Activated CD8-positive, alpha-beta memory T cell treated with anti-CD3 and anti-CD28 coated beads, Interleukin-2, amount 10 ng/mL, durations not matched to agents 7 days and 5 days (primary cell): ENCODE results near the gene LRSAM1. TPM values are rescaled to one million over a fixed set of nuclear protein-coding genes. Genes with fewer than 3 reads are reported as not detected.

ENCODE experiments used
- ATAC-seq: fragments of 150-1000 bp; cut with Tn5 transposase; one replicate; pipeline ENCODE4 v1.10.0; 2021; ENCODE audit warnings: moderate library complexity
- CTCF ChIA-PET: fragments of 350-600 bp; sonication (Branson Sonifier 250); formaldehyde crosslinking; loops from one replicate; lab custom pipeline; 2021; ENCODE audit warnings: antibody characterized with exemption; lab: Charles Lee
- DNase-seq: peaks from one replicate; pipeline ENCODE4 v3.0.0-alpha.2; 2020
- H3K27ac Mint-ChIP-seq: one replicate; pipeline ENCODE4 v1.8.0; 2021; ENCODE audit warnings: mild to moderate bottlenecking, mixed read lengths
- H3K27me3 Mint-ChIP-seq: one replicate; pipeline ENCODE4 v1.8.0; 2021; ENCODE audit warnings: mixed read lengths
- H3K36me3 Mint-ChIP-seq: one replicate; pipeline ENCODE4 v1.8.0; 2021; ENCODE audit warnings: mild to moderate bottlenecking, mixed read lengths
- H3K4me1 Mint-ChIP-seq: one replicate; pipeline ENCODE4 v1.8.0; 2021; ENCODE audit warnings: mixed read lengths
- H3K4me3 Mint-ChIP-seq: one replicate; pipeline ENCODE4 v1.8.0; 2021; ENCODE audit warnings: mild to moderate bottlenecking, moderate library complexity, mixed read lengths
- H3K9me3 Mint-ChIP-seq: one replicate; pipeline ENCODE4 v1.8.0; 2022; ENCODE audit warnings: low read depth, mixed read lengths
- total RNA-seq, 2 experiments: library from RNA; stranded (reverse); gene quantifications; one replicate each; pipeline ENCODE4 v1.2.3, GENCODE V29; 2021

LRSAM1 gene
- total RNA-seq, 2 experiments from 2014 or later: 25.5 to 27.7 TPM

GRCh38 chr9:127506814-127507750 lies 55.8 kb downstream of the LRSAM1 start:
- Mint-ChIP-seq H3K4me1 (peaks cover 6% of the 10 kb centered on the region), H3K4me3 (no peak overlapping the region), H3K9me3 (no peaks in the 10 kb centered on the region), H3K27ac (peak overlapping the region; percentile 19), H3K36me3 (peaks cover 3% of the 10 kb centered on the region), H3K27me3 (no peaks in the 10 kb centered on the region)
- ATAC-seq (no peak), DNase-seq (no peak)
- CTCF ChIA-PET: interaction anchor here (3.0 kb wide), 1 partner anchor 78 kb away, joined by 13 read pairs; no protein-coding TSS in a partner anchor

DNA sequence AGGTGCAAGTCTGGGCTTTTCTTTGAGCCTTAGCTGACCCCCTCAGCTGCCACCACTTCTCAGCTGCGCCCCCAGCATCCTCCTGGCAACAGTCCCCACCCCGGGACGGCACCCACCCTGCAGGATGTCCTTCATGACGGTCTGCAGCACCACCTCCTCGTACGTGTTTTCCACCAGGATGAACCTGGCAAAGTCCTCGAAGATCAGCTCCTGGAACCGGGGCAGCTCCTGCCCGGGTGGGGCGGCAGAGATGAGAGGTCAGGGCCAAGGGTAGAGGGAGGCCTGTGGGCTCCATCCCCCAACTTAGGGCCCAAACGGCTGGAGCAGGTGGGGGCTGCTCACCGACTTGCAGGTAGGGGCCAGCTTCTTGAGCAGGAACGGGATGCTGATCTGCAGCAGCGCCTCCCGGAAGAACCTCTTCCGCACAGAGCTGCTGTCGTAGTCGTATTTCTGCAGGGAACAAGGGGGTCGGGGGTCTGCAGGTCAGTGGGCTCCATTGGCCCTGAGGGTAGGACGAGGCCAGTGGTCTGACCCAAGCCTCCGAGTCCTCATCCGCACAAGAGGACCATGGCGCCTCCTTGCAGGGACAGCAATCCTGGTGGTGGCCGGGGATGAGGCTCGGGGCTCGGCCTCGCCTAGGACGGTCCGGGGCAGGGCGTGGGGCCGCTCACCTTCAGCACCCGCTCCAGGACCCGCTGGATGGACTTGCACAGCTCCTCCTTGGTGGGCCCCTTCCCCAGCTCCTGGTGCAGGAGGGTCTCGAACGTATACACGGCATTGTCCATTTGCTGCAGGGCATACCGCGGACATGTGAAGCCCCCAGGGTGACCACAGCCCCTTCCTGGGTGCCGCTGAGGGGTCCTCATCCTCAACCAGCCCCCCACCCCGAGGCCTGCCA lies 56.7 kb downstream of the LRSAM1 start:
- H3K9me3 Mint-ChIP-seq: no peaks in the 10 kb centered on the region
- CTCF ChIA-PET: interaction anchor here (0.7 to 3.0 kb wide), 4 partner anchors 14 to 227 kb away, joined by 3 to 13 read pairs (median 4); partner anchors contain the start of gene TOR2A
- no peaks in the 10 kb centered on the region for H3K27me3 Mint-ChIP-seq
- H3K4me3 Mint-ChIP-seq: no peak overlapping the region
- ATAC-seq: no peak
- DNase-seq: no peak
- peak overlapping the region; percentile 19 for H3K27ac Mint-ChIP-seq
- peaks cover 6% of the 10 kb centered on the region for H3K36me3 Mint-ChIP-seq
- H3K4me1 Mint-ChIP-seq: peaks cover 6% of the 10 kb centered on the region

DNA sequence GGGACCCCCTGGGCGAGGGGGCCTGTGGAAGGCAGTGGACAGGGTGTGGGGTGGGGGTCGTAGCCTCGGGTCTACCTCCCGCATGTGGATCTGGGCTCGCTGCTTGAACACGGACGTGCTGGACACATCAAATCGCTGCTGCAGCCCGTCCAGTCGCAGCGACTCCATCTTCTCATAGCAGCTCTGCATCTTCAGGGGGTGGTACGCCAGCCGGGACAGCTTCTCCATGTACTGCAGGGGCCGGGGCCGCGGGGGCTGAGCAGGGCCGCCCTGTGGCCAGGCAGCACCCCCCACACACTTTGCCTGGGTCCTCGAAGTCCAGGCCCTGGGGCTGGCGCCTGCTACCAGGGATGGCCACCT lies 57.6 kb downstream of the LRSAM1 start:
- H3K4me3 Mint-ChIP-seq: no peak overlapping the region
- H3K4me1 Mint-ChIP-seq: peaks cover 6% of the 10 kb centered on the region
- CTCF ChIA-PET: interaction anchor here (1.1 to 3.0 kb wide), 3 partner anchors 14 to 226 kb away, joined by 3 to 13 read pairs (median 4); partner anchors contain the start of gene TOR2A

DNA sequence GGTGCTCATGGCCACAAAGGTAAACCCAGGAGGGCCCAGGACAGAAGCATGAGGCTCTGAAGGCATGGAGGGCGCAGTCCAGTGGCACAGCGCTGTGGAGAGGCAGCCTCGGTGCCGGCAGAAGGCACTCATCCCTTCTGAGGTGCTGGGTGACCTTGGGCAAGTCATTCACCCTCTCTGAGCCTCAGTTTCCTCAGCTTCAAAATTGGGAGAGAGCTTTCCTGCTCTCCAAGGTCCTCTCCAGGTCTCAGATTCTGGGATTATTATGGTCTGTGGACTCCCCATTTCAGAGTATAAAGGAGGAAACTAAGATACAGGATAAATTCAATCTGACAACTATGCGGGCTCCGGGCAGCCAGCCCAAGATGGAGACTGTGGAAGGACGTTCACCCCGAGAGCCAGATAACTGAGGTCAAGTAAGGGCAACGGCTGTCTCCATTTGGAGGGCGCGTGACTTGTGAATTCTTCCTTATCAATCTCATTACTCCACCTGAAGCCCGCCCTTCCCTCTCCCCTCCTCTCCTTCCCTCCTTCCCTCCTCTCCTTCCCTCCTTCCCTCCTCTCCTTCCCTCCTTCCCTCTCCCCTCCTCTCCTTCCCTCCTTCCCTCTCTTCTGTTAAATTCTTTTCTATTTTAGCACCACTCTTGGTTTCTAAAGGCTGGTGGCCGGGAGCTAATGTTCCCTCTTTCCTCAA lies 58.1 kb downstream of the LRSAM1 start:
- H3K27me3 Mint-ChIP-seq: no peaks in the 10 kb centered on the region
- peaks cover 8% of the 10 kb centered on the region for H3K36me3 Mint-ChIP-seq
- no peak overlapping the region for H3K4me3 Mint-ChIP-seq
- no peak overlapping the region for H3K27ac Mint-ChIP-seq
- CTCF ChIA-PET: no interaction called here
- no peaks in the 10 kb centered on the region for H3K9me3 Mint-ChIP-seq
- ATAC-seq (no peak), DNase-seq (no peak)
- peaks cover 3% of the 10 kb centered on the region for H3K4me1 Mint-ChIP-seq

More for the DNA sequence above, 57.6 kb downstream of the LRSAM1 start:
- H3K27ac Mint-ChIP-seq: no peak overlapping the region
- DNase-seq: no peak
- ATAC-seq: no peak
- H3K9me3 Mint-ChIP-seq: no peaks in the 10 kb centered on the region
- H3K36me3 Mint-ChIP-seq: peaks cover 8% of the 10 kb centered on the region
- H3K27me3 Mint-ChIP-seq: no peaks in the 10 kb centered on the region

DNA sequence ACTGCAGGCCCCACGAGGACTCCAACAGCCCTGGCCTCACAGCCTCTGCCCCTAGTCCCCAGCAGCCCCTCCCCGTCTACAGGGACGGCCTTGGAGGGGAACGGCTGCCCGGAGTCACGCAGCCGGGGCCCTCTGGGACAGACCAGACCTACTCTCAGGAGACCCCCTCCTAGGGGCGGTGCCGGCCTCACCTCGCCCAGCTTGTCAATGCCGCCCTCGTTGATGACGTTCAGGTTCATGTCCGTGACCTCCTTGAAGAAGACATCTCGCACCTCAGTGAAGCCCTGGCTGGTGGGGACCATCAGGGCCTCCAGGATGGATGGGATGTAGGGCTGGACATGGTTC lies 58.6 kb downstream of the LRSAM1 start:
- H3K4me3 Mint-ChIP-seq: no peak overlapping the region
- no peak for ATAC-seq
- no peak for DNase-seq
- peaks cover 8% of the 10 kb centered on the region for H3K36me3 Mint-ChIP-seq
- CTCF ChIA-PET: no interaction called here
- no peak overlapping the region for H3K27ac Mint-ChIP-seq
- peaks cover 6% of the 10 kb centered on the region for H3K4me1 Mint-ChIP-seq
- no peaks in the 10 kb centered on the region for H3K27me3 Mint-ChIP-seq
- H3K9me3 Mint-ChIP-seq: no peaks in the 10 kb centered on the region

GRCh38 chr9:127514468-127514867 lies 63.2 kb downstream of the LRSAM1 start:
- H3K4me3 Mint-ChIP-seq: no peak overlapping the region
- ATAC-seq (no peak), DNase-seq (no peak)
- H3K27ac Mint-ChIP-seq: no peak overlapping the region
- peaks cover 8% of the 10 kb centered on the region for H3K4me1 Mint-ChIP-seq
- no peaks in the 10 kb centered on the region for H3K27me3 Mint-ChIP-seq
- no peaks in the 10 kb centered on the region for H3K9me3 Mint-ChIP-seq
- H3K36me3 Mint-ChIP-seq: peaks cover 15% of the 10 kb centered on the region
- CTCF ChIA-PET: interaction anchor here (1.0 to 2.7 kb wide), 3 partner anchors 10 to 72 kb away, joined by 4 to 6 read pairs (median 4); no protein-coding TSS in a partner anchor

DNA sequence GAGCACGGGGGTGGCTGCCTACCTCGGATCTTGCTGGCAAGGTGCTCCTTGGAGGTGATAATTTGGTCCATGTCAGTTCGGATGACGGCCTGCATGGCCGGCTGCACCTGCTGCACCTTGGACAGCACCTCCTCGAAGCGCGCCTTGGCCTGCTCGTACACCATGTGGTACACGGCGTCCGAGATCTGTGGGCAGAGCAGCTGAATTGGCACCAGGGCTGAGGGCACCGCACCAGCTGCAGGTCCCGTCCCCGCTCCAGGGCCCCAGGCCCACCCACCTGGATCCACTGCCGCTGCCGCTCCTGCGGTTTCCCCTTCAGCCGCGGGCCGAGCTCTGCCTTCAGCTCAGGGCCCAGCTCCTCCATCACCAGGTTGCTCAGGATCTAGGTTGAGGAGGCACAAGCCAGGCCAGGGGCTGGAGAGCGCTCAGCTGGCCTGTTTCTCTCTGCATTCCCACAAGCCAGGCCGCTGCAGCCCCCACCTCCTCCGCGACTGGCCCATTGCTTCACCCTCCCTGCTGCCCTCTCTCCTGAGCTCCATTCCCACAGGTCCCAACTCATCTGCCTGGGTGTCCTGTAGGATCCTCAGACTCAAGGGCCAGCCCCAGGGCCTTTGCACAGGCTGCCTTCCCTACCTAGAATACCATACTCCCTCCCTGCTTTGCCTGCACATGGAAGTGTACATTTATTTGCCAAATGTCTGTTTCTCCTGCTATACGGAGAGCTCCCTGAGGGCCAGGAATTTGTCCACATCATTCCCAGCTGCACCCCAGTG lies 65.7 kb downstream of the LRSAM1 start:
- CTCF ChIA-PET: interaction anchor here (0.9 to 2.4 kb wide), 5 partner anchors 9 to 218 kb away, joined by 3 to 6 read pairs (median 5); partner anchors contain the start of gene TOR2A
- Mint-ChIP-seq H3K27me3 (no peaks in the 10 kb centered on the region), H3K36me3 (peaks cover 21% of the 10 kb centered on the region), H3K9me3 (no peaks in the 10 kb centered on the region), H3K4me3 (no peak overlapping the region), H3K4me1 (peaks cover 24% of the 10 kb centered on the region), H3K27ac (no peak overlapping the region)
- ATAC-seq (no peak), DNase-seq (no peak)

- H3K27ac Mint-ChIP-seq: no peak overlapping the region
- CTCF ChIA-PET: interaction anchor here (0.9 to 2.4 kb wide), 3 partner anchors 13 to 72 kb away, joined by 3 to 6 read pairs (median 5); no protein-coding TSS in a partner anchor
Observed at GRCh38 chr9:127517620-127518019, 66.3 kb downstream of the LRSAM1 start.

DNA sequence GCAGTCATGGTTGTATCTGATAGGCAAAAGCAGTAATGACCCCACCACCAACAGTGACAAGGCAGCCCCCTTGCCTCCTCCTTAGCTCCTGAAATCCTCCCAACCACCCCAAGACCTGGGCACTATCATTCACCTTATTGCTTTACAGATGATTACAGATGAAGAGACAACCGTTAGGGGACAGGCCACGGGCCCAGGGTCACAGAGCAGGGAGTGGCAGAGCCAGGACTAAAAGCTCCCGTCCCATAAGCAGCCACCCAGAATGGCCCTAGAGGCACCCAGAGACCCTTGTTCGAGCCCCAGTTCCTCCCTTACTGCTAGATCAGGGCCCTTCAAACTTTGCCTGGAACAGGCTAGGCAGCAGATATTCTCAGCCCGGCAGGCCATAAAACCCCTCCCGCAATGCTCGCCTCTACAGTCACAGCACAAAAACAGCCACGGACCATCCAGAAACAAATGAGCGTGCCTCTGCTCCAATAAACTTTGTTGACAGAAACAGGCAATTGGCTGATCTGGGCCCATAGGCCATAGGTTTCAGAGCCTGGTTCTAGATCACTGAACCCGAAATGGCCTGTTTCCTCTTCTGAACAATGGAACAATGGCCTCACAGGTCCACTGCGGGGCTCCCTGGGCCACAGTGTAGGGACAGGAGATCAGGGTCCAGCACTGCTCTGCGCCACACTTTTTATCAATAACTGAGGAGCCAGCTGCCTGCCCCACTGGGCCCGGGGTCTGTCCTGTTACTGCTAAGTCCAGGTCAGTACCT lies 67.0 kb downstream of the LRSAM1 start:
- DNase-seq (no peak), ATAC-seq (no peak)
- Mint-ChIP-seq H3K27me3 (no peaks in the 10 kb centered on the region), H3K9me3 (peaks cover 3% of the 10 kb centered on the region), H3K36me3 (peaks cover 24% of the 10 kb centered on the region), H3K27ac (no peak overlapping the region), H3K4me1 (peaks cover 24% of the 10 kb centered on the region), H3K4me3 (no peak overlapping the region)
- CTCF ChIA-PET: interaction anchor here (0.7 to 2.4 kb wide), 5 partner anchors 14 to 216 kb away, joined by 3 to 8 read pairs (median 6); partner anchors contain the start of gene TOR2A

More at GRCh38 chr9:127517620-127518019, 66.3 kb downstream of the LRSAM1 start:
- H3K4me1 Mint-ChIP-seq: peaks cover 24% of the 10 kb centered on the region
- ATAC-seq (no peak), DNase-seq (no peak)
- H3K9me3 Mint-ChIP-seq: no peaks in the 10 kb centered on the region
- no peak overlapping the region for H3K4me3 Mint-ChIP-seq
- H3K27me3 Mint-ChIP-seq: no peaks in the 10 kb centered on the region
- H3K36me3 Mint-ChIP-seq: peaks cover 23% of the 10 kb centered on the region

- H3K27me3 Mint-ChIP-seq: no peaks in the 10 kb centered on the region
- H3K36me3 Mint-ChIP-seq: peaks cover 36% of the 10 kb centered on the region
- no peak overlapping the region for H3K4me3 Mint-ChIP-seq
- peaks cover 3% of the 10 kb centered on the region for H3K9me3 Mint-ChIP-seq
- ATAC-seq (peak; percentile 63), DNase-seq (peak; percentile 74)
- peak overlapping the region; percentile 49 for H3K27ac Mint-ChIP-seq
- CTCF ChIA-PET: interaction anchor here (0.7 to 2.4 kb wide), 6 partner anchors 15 to 215 kb away, joined by 3 to 8 read pairs (median 6); partner anchors contain the start of gene TOR2A
- H3K4me1 Mint-ChIP-seq: peaks cover 24% of the 10 kb centered on the region
Observed at GRCh38 chr9:127519301-127520166, 68.2 kb downstream of the LRSAM1 start.
